ENCODE data around the gene FAM222A.

DNA sequence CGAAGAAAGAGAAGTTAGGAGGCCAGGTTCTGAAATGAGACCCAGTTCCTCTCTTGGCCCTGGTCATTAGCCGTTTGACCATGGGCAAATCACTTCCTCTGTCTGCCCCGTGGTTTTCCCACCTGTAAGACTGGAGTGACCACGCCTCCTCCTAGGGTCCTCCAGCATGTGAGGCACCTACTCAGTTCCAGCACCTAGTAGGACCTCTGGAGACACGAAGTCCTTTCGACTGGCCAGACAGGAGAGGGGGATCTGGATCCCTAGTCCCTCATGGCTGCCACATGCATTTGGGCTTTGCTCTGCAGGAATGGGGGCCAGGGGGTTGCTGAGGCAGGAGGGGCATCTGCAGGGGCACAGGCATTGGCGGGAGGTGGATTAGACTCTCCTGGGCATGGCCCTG, 103.2 kb downstream of the FAM222A start:
- TF ChIP-seq CTCF (IDR thresholded peaks at IDR 0.05): no peak
- no peak for TF ChIP-seq POLR2A (IDR thresholded peaks at IDR 0.05)

Data from lower leg skin (tissue), 3 donors.